HepG2 (cell line): ENCODE measurements around the gene SLC5A10. TPM values are rescaled to one million over a fixed set of nuclear protein-coding genes. Genes with fewer than 3 reads are reported as not detected.

ENCODE experiments used
- ATAC-seq: fragments of 200-7000 bp; cut with Tn5 transposase; 3 replicates; pipeline ENCODE4 v1.9.1; 2020; ENCODE audit warnings: mild to moderate bottlenecking, moderate library complexity
- BruUV-seq: library from RNA; stranded (reverse); fragments of 400-500 nt; replicated peaks from 2 replicates; lab custom pipeline; 2021; lab: Mats Ljungman, UMichigan
- CTCF ChIA-PET: fragments of 300-600 bp; formaldehyde crosslinking; extraction: SDS; loops from one replicate; lab custom pipeline; 2021; ENCODE audit warnings: low total read pairs, inconsistent platforms, low intra/inter-chr PET ratio; lab: Yijun Ruan, JAX
- POLR2A ChIA-PET: fragments of 350-600 bp; sonication (Branson Sonifier 250); formaldehyde crosslinking; loops from one replicate; lab custom pipeline; 2020; ENCODE audit warnings: antibody characterized with exemption, inconsistent platforms; lab: Yijun Ruan, JAX
- DNase-seq: peaks from one replicate; pipeline ENCODE4 v3.0.0-alpha.2; 2015; ENCODE audit warnings: low spot score
- FAIRE-seq: peaks from 3 replicates; lab custom pipeline; 2011; peaks lifted over from hg19 to GRCh38; lab: Jason Lieb, UNC
- H2AFZ ChIP-seq: one replicate; pipeline ENCODE4 v1.6.1; 2011; ENCODE audit warnings: low read length, inconsistent platforms
- H3K27ac ChIP-seq: fragments of 300-600 bp; 3 replicates; pipeline ENCODE4 v1.8.0; 2011; ENCODE audit warnings: mixed run types, mild to moderate bottlenecking, mixed read lengths, low read length, inconsistent platforms; ENCODE audit not compliant: insufficient read depth; ENCODE audit errors: extremely low read length
- H3K27me3 ChIP-seq, 2 experiments: fragments of 200-600 bp in 1 of 2; 2 replicates in 1 of 2; 3 replicates in 1 of 2; pipeline versions ENCODE4 v1.6.0 to v1.8.0; 2011; ENCODE audit warnings: low read length in 2 of 2, mild to moderate bottlenecking in 2 of 2, moderate library complexity in 2 of 2, inconsistent platforms in 1 of 2; ENCODE audit not compliant: insufficient read depth in 2 of 2, control insufficient read depth in 1 of 2
- H3K36me3 ChIP-seq, 2 experiments: fragments of 200-600 bp in 1 of 2; replicated peaks in 1 of 2; 2 replicates in 1 of 2; 3 replicates in 1 of 2; pipeline versions ENCODE4 v1.5.1 to v1.8.0; 2011; ENCODE audit warnings: low read length in 2 of 2, inconsistent platforms in 1 of 2; ENCODE audit not compliant: insufficient read depth in 2 of 2, control insufficient read depth in 1 of 2
- H3K4me1 ChIP-seq: 2 replicates; pipeline ENCODE4 v1.5.1; 2012; ENCODE audit warnings: low read length, inconsistent platforms; ENCODE audit not compliant: insufficient read depth
- H3K4me2 ChIP-seq: 2 replicates; pipeline ENCODE4 v1.6.0; 2011; ENCODE audit warnings: low read depth, low read length, inconsistent platforms
- H3K4me3 ChIP-seq, 3 experiments: fragments of 200-600 bp in 1 of 3; sonication (generic), shearing (Covaris generic) in 1 of 3; replicated peaks in 1 of 3; 2 replicates each; pipeline ENCODE4 v1.5.1; 2011 to 2016; ENCODE audit warnings: low read length in 3 of 3, inconsistent platforms in 2 of 3, low read depth in 2 of 3, mild to moderate bottlenecking in 2 of 3, control low read depth in 1 of 3, mixed read lengths in 1 of 3; ENCODE audit not compliant: insufficient read depth in 1 of 3
- H3K79me2 ChIP-seq: one replicate; pipeline ENCODE4 v1.6.1; 2011; ENCODE audit warnings: low read length, inconsistent platforms; ENCODE audit not compliant: insufficient read depth
- H3K9ac ChIP-seq: 2 replicates; pipeline ENCODE4 v1.6.0; 2011; ENCODE audit warnings: mild to moderate bottlenecking, low read depth, low read length, inconsistent platforms; ENCODE audit not compliant: insufficient read depth
- H3K9me3 ChIP-seq: 2 replicates; pipeline ENCODE4 v1.5.1; 2012; ENCODE audit warnings: mild to moderate bottlenecking, low read length
- H4K20me1 ChIP-seq: 2 replicates; pipeline ENCODE4 v1.6.0; 2011; ENCODE audit warnings: inconsistent platforms, mild to moderate bottlenecking, low read length, moderate library complexity; ENCODE audit not compliant: insufficient read depth
- ARNTL ChIP-seq: sonication (generic); formaldehyde crosslinking; IDR thresholded peaks from 2 replicates; pipeline ENCODE4 v1.4.0; 2020; ENCODE audit warnings: mild to moderate bottlenecking, missing genetic modification reagents
- CENPBD1 ChIP-seq: sonication (generic); formaldehyde crosslinking; IDR thresholded peaks from 2 replicates; pipeline ENCODE4 v1.8.0; 2022; ENCODE audit warnings: missing genetic modification reagents, low read depth, mild to moderate bottlenecking, borderline replicate concordance
- HNRNPK ChIP-seq: fragments of 200-400 bp; formaldehyde crosslinking; IDR thresholded peaks from 2 replicates; pipeline ENCODE4 v1.6.1; 2018; ENCODE audit warnings: low read length, low read depth, moderate library complexity, mild to moderate bottlenecking; ENCODE audit not compliant: poor library complexity, severe bottlenecking
- PHF21A ChIP-seq: sonication (generic); formaldehyde crosslinking; IDR thresholded peaks from 2 replicates; pipeline ENCODE4 v1.5.0; 2020; ENCODE audit warnings: mild to moderate bottlenecking, missing genetic modification reagents
- ZBTB14 ChIP-seq: sonication (generic); formaldehyde crosslinking; IDR thresholded peaks from 2 replicates; pipeline ENCODE4 v1.4.0; 2020; ENCODE audit warnings: missing genetic modification reagents
- WGBS: methylation state at CpG from one replicate; pipeline ENCODE4 v1.1.6; 2017; ENCODE audit warnings: low lambda C conversion rate; 5-methylcytosine and 5-hydroxymethylcytosine counted together
- in situ Hi-C: cut with HindIII; loops from 2 replicates; pipeline ENCODE4 v1.10.0; 2017; ENCODE audit warnings: low pct_unique_long_range_greater_than_20kb; ENCODE audit not compliant: extremely low pct_ligation_motif_present
- intact Hi-C: fragments of 100-400 bp; cut with micrococcal nuclease; formaldehyde crosslinking; loops from one replicate; pipeline ENCODE4 v1.10.0; 2022; ENCODE audit not compliant: unreplicated experiment
- polyA plus RNA-seq, 8 experiments: library from polyadenylated mRNA; depleted of rRNA in 3 of 8; stranded (reverse) in 7 of 8; unstranded in 1 of 8; fragments of >200 nt; fragmentation: Illumina TruSeq in 4 of 8; extraction: Trizol in 4 of 8; gene quantifications; 2 replicates each; pipeline versions ENCODE4 v1.2.1 to v1.2.3, GENCODE V29; 2011 to 2016; ENCODE audit warnings: low read depth in 4 of 8, missing spikeins in 1 of 8, mixed read lengths in 1 of 8; ENCODE audit not compliant: insufficient read depth in 1 of 8
- total RNA-seq, 5 experiments: library from RNA; depleted of rRNA; stranded (reverse); fragments of >200 nt; fragmentation: Illumina TruSeq; extraction: Trizol; gene quantifications; 2 replicates each; pipeline ENCODE4 v1.2.3, GENCODE V29; 2016; ENCODE audit warnings: low read depth in 1 of 5

Gene SLC5A10
- total and polyA plus RNA-seq, 2 of the 13 experiments (the other 11 are each of a cell fraction or from before 2014, with no cell fraction given) = 0.05 TPM; not detected in 1

GRCh38 chr17:18916816-18917500 lies 35.0 kb upstream of the SLC5A10 start:
- no TSS peak for BruUV-seq
- 72% methylated on average over 5 of the region's 5 CpGs for WGBS
- no peak for FAIRE-seq
- no peak overlapping the region for H2AFZ ChIP-seq
- TF ChIP-seq ARNTL (CRISPR knock-in tag) (no peak), HNRNPK (no peak), CENPBD1 (CRISPR knock-in tag) (no peak), ZBTB14 (CRISPR knock-in tag) (no peak), PHF21A (CRISPR knock-in tag) (no peak)
- H3K4me2 ChIP-seq = no peak overlapping the region
- no peak for ATAC-seq
- H3K9me3 ChIP-seq = no peaks in the 10 kb centered on the region
- peaks cover 15 to 48% of the 10 kb centered on the region in 2 experiments; a peak in 4 of 5 replicates for H3K36me3 ChIP-seq
- H3K79me2 ChIP-seq = peaks cover 4% of the 10 kb centered on the region
- CTCF ChIA-PET = no interaction called here
- H4K20me1 ChIP-seq = peaks cover 8% of the 10 kb centered on the region; the same call in 1 of the 2 replicates
- no peak overlapping the region for H3K27ac ChIP-seq
- in situ Hi-C loops = no loop called here
- H3K27me3 ChIP-seq = no peaks in the 10 kb centered on the region
- no peak for DNase-seq
- POLR2A ChIA-PET = no interaction called here
- intact Hi-C loops = no loop called here
- no peak overlapping the region for H3K9ac ChIP-seq
- peaks cover 32% of the 10 kb centered on the region for H3K4me1 ChIP-seq
- H3K4me3 ChIP-seq = no peak overlapping the region
